Activated CD8-positive, alpha-beta memory T cell treated with anti-CD3 and anti-CD28 coated beads, Interleukin-2, amount 10 ng/mL, durations not matched to agents 7 days and 5 days (primary cell): ENCODE data around the gene MAP2K7. TPM values are rescaled to one million over a fixed set of nuclear protein-coding genes. Genes with fewer than 3 reads are reported as not detected.
"Not testable (repeated sequence)": the region's sequence is repeated elsewhere in the genome, so short reads cannot be mapped to it uniquely, and the experiment has no call there.

Experiments used
- ATAC-seq: fragments of 150-1000 bp; cut with Tn5 transposase; one replicate; pipeline ENCODE4 v1.10.0; 2021; ENCODE audit warnings: moderate library complexity
- CTCF ChIA-PET: fragments of 350-600 bp; sonication (Branson Sonifier 250); formaldehyde crosslinking; loops from one replicate; lab custom pipeline; 2021; ENCODE audit warnings: antibody characterized with exemption; lab: Charles Lee
- DNase-seq: peaks from one replicate; pipeline ENCODE4 v3.0.0-alpha.2; 2020
- H3K27ac Mint-ChIP-seq: one replicate; pipeline ENCODE4 v1.8.0; 2021; ENCODE audit warnings: mild to moderate bottlenecking, mixed read lengths
- H3K27me3 Mint-ChIP-seq: one replicate; pipeline ENCODE4 v1.8.0; 2021; ENCODE audit warnings: mixed read lengths
- H3K36me3 Mint-ChIP-seq: one replicate; pipeline ENCODE4 v1.8.0; 2021; ENCODE audit warnings: mild to moderate bottlenecking, mixed read lengths
- H3K4me1 Mint-ChIP-seq: one replicate; pipeline ENCODE4 v1.8.0; 2021; ENCODE audit warnings: mixed read lengths
- H3K4me3 Mint-ChIP-seq: one replicate; pipeline ENCODE4 v1.8.0; 2021; ENCODE audit warnings: mild to moderate bottlenecking, moderate library complexity, mixed read lengths
- H3K9me3 Mint-ChIP-seq: one replicate; pipeline ENCODE4 v1.8.0; 2022; ENCODE audit warnings: low read depth, mixed read lengths
- total RNA-seq, 2 experiments: library from RNA; stranded (reverse); gene quantifications; one replicate each; pipeline ENCODE4 v1.2.3, GENCODE V29; 2021

The MAP2K7 gene
- total RNA-seq, 2 experiments from 2014 or later = 38.0 to 41.6 TPM

DNA sequence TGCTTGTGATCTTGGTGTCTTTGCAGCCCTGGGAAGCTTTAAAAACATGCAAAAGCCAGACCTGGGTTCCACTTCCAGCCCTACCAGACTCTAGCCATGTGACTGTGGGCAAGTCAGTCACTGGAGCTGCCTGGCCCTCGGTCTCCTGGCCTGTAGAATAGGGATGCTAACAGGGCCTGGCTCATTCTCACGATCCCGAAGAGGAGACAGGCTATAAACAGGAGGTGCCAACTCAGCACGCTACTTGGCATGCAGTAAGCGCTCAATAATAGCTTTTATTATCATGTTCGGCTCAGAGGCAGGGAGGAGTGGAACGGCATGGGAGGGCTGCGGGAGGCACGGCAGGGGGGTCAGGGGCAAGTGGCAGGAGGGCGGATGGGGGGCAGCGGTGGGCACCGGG lies 20.6 kb downstream of the MAP2K7 start:
- peaks cover 4% of the 10 kb centered on the region for H3K36me3 Mint-ChIP-seq
- ATAC-seq (no peak), DNase-seq (no peak)
- CTCF ChIA-PET = interaction anchor here (0.7 to 7.6 kb wide), 3 partner anchors 9 to 71 kb away, joined by 3 to 75 read pairs (median 8); partner anchors contain the start of genes TGFBR3L and TIMM44
- H3K4me3 Mint-ChIP-seq = no peak overlapping the region
- no peaks in the 10 kb centered on the region for H3K27me3 Mint-ChIP-seq
- no peak overlapping the region for H3K27ac Mint-ChIP-seq
- peaks cover 25% of the 10 kb centered on the region for H3K4me1 Mint-ChIP-seq
- H3K9me3 Mint-ChIP-seq = no peaks in the 10 kb centered on the region

DNA sequence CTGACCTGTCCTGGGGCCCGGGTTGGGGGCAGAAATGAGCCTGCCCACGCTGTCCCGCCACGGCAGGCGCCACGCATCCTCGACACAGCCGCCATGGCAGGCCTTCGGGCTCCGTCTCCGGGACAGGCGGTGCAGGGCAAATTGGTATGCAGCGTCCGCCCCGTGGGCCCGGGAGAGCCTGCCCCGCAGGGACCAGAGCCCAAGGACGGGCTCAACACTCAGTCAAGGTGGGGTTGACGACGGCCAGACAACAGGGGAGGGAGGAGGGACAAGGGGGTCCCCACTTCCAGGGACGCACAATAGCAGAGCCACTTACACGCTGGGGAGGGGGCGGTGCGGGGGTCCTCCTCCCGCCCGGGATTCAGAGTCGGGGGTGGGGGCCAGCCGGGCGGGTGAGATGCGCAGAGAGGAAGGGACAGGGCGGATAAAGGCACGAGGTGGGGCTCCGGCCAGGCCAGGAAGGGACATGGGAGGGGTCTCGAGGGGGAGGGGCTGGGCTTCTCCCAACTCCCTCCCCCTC lies 21.0 kb downstream of the MAP2K7 start:
- H3K27ac Mint-ChIP-seq = no peak overlapping the region
- ATAC-seq (no peak), DNase-seq (no peak)
- H3K27me3 Mint-ChIP-seq = no peaks in the 10 kb centered on the region
- CTCF ChIA-PET = interaction anchor here (7.6 kb wide), 1 partner anchor 18 kb away, joined by 75 read pairs; the partner anchor contains the start of gene TIMM44
- no peaks in the 10 kb centered on the region for H3K9me3 Mint-ChIP-seq
- peaks cover 24% of the 10 kb centered on the region for H3K4me1 Mint-ChIP-seq
- H3K36me3 Mint-ChIP-seq = peaks cover 4% of the 10 kb centered on the region
- H3K4me3 Mint-ChIP-seq = no peak overlapping the region

DNA sequence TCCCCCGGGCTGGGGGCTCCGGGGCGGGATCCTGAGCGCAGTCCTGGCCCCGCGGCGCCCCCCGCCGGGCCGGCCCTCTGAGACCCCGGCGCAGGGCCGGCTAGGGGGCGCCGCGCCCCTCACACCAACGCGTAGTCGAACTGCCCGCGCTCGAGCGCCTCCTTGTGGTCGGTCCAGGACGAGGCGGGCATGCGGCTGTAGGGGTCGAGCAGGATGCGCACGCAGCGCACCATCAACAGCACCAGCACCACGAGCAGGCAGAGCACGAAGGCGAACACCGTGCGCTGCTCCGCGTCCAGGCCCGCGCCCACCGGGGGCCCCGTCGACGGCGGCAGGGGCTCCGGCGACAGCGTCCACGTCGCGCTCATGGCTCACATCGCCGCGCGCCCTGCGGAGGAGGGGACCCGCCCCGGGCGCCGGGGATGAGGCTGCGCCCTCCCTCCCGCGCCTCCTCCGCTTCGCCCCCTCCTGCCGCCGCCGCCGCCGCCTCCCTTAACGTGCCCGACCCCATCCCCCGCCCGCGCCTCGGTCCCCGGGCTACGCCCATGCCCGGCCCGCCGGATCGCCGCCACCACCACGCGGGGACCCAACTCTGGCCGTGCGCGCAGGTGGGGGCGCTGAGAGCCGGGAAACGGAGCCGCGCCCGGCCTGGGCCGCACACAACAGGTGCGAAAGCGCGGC lies 21.6 kb downstream of the MAP2K7 start:
- peaks cover 20% of the 10 kb centered on the region for H3K4me1 Mint-ChIP-seq
- CTCF ChIA-PET = no interaction called here

DNA sequence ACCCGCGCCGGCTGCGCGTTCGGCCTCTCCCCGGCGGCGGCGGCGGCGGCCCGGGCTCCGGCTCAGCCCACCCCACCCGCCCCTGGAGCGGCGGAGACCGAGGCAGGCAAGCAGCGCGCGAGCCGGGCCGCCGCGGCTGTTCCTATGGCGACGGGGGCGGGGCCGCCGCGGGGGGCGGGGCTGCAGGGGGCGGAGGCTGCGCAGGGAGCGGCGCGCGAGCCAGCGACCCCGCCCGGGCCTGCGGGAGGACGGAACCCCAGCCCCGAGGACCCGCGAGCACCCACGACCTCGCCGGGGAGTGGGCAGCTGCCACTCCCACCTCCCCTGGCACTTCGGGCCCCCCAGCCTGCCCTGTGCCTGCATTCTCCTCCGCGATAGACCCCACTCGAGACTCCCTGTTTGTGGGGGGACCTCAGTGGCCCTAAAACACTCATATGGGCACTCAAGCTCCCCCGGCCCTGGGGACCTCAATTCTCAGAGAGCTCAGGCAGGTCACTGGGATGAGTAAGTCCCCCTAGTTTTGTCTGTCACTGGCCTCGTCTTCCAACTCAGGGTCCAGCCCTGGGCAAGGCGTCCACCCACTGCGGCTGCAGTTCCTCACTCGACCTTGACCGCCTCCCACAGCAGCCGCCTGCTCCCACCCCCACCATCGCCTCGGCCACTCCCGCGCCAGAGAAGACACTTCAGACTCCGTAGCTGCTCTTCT lies 22.5 kb downstream of the MAP2K7 start, which contains the start of gene CTXN1:
Gene CTXN1, minus strand, starts transcription at position 115 of the 706 bp plus-strand sequence. CDS start 597 bp downstream, outside the sequence.
- Mint-ChIP-seq H3K4me3 (peak within 1 kb of the TSS; percentile 68), H3K36me3 (peaks cover 4% of the 10 kb centered on the region), H3K9me3 (no peaks in the 10 kb centered on the region), H3K27ac (no peak within 1 kb of the TSS), H3K4me1 (peaks cover 18% of the 10 kb centered on the region), H3K27me3 (no peaks in the 10 kb centered on the region)
- peak; percentile 74 for DNase-seq
- CTCF ChIA-PET = interaction anchor here (1.0 to 1.1 kb wide), 3 partner anchors 18 to 74 kb away, joined by 3 to 4 read pairs (median 3); partner anchors contain the start of genes MAP2K7 and TIMM44
- peak; percentile 49 for ATAC-seq

More for the DNA sequence above, 21.6 kb downstream of the MAP2K7 start:
- Mint-ChIP-seq H3K36me3 (peaks cover 4% of the 10 kb centered on the region), H3K4me3 (peak overlapping the region; percentile 68), H3K9me3 (no peaks in the 10 kb centered on the region), H3K27ac (no peak overlapping the region), H3K27me3 (no peaks in the 10 kb centered on the region)
- ATAC-seq (peak; percentile 34), DNase-seq (peak; percentile 87)

DNA sequence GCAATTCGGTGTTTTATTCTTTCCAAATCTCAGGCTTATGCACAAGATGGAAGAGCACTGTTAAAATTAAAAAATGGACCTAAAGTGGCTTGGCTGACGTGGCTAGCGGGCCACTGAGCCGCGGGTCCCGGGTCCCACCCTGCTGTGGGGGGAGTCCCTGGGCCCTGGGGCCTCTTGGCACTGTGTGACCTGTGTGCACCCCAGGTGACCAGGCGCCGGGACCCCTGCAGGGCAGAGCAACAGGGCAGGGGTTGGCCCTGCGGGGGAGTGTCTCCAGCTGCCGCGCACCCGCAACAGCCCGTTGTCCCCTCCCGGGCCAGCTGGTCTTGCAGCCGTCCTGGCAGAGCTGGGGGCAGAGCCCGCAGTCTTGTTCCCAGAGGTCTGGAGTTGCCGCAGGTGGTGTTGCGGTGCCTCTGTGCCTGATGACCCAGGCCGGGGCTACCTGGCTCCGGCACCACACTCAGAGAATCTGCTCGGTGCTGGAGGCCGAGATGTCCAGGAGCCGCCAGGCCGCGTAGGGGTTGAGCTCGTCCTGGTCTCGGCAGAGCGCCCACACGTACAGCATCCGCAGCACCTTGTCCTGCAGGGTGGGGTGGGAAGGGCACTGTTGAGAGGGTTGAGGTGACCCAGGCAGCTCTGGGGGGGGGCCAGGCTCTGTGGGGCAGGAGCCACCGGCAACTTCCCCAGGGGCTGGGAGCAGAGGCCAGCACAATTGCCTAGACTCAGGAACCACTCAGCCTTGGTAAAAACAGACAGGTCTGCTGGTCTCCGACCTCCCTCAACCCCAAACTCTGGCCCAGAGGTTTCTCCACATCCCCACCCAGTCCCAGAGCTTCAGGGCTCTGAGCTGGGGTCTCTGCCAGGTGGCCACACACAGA lies 23.3 kb downstream of the MAP2K7 start:
- no peak overlapping the region for H3K27ac Mint-ChIP-seq
- ATAC-seq = no peak

DNA sequence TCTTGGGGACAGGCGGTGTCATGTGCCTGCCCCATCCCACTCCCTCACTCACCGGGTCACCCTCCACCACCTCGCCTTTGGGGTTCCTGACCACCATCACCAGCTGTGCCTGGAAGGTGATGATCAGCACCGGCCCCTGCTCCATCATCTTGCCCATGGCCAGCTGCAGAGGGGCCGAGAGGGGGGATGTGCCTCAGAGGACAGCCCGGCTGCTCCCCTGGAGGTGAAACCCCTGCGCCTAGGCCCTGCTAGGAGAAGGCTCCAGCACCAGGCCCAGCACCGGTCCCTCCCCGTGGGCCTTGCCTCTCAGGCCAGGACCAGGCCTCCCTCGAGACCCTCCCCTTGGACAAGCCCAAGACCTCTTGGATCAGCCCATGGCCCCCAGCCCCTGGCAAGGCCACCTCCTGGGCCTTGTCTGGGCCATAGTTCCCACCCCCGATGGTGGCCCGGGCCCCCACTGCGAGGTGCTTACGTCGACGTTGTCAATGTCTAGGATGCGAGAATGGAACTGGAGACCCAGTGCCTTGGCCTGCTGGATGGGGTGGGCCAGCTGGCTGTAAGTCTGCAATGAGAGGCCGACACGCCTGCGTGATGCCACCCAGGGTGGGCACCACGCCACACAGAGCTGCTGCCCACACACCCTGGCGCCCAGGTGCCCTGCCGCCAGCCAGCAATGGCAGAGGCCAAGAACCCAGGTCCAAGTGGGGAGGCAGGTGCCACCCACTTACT lies 24.1 kb downstream of the MAP2K7 start:
- Mint-ChIP-seq H3K4me1 (peaks cover 9% of the 10 kb centered on the region), H3K27ac (no peak overlapping the region), H3K9me3 (no peaks in the 10 kb centered on the region), H3K27me3 (no peaks in the 10 kb centered on the region), H3K36me3 (no peaks in the 10 kb centered on the region), H3K4me3 (no peak overlapping the region)
- DNase-seq (no peak), ATAC-seq (no peak)
- CTCF ChIA-PET = interaction anchor here (0.9 to 3.7 kb wide), 3 partner anchors 17 to 75 kb away, joined by 3 to 40 read pairs (median 11); partner anchors contain the start of gene TIMM44

More for the DNA sequence above, 23.3 kb downstream of the MAP2K7 start:
- H3K9me3 Mint-ChIP-seq = no peaks in the 10 kb centered on the region
- no peak for DNase-seq
- CTCF ChIA-PET = interaction anchor here (0.9 to 1.1 kb wide), 4 partner anchors 17 to 74 kb away, joined by 3 to 4 read pairs (median 3); partner anchors contain the start of genes MAP2K7 and TIMM44
- H3K4me3 Mint-ChIP-seq = no peak overlapping the region
- H3K27me3 Mint-ChIP-seq = no peaks in the 10 kb centered on the region
- peaks cover 12% of the 10 kb centered on the region for H3K4me1 Mint-ChIP-seq
- H3K36me3 Mint-ChIP-seq = peaks cover 4% of the 10 kb centered on the region

DNA sequence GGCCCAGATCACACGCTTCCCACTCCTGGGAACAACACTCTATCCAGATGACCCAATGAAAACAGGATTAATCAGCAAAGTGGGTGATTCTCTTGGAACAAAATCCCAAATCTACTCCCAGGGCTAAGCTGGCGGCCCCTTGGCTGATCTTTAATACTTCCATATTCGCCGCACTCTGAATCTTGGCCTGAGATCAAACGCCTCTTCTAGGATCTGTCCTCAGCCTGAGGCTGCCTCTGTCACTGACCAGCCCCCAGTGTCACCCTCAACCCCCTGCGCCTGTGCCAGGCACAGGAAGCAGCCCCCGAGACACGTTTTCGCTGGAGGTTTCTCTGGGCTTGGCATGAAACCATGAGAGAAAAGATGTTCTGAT lies 24.6 kb downstream of the MAP2K7 start:
- Mint-ChIP-seq H3K9me3 (no peaks in the 10 kb centered on the region), H3K27me3 (no peaks in the 10 kb centered on the region), H3K4me1 (peaks cover 9% of the 10 kb centered on the region), H3K4me3 (no peak overlapping the region), H3K36me3 (no peaks in the 10 kb centered on the region), H3K27ac (no peak overlapping the region)
- DNase-seq (no peak), ATAC-seq (no peak)
- CTCF ChIA-PET = interaction anchor here (0.6 to 3.7 kb wide), 8 partner anchors 8 to 74 kb away, joined by 3 to 40 read pairs (median 6); partner anchors contain the start of genes SNAPC2 and TIMM44

DNA sequence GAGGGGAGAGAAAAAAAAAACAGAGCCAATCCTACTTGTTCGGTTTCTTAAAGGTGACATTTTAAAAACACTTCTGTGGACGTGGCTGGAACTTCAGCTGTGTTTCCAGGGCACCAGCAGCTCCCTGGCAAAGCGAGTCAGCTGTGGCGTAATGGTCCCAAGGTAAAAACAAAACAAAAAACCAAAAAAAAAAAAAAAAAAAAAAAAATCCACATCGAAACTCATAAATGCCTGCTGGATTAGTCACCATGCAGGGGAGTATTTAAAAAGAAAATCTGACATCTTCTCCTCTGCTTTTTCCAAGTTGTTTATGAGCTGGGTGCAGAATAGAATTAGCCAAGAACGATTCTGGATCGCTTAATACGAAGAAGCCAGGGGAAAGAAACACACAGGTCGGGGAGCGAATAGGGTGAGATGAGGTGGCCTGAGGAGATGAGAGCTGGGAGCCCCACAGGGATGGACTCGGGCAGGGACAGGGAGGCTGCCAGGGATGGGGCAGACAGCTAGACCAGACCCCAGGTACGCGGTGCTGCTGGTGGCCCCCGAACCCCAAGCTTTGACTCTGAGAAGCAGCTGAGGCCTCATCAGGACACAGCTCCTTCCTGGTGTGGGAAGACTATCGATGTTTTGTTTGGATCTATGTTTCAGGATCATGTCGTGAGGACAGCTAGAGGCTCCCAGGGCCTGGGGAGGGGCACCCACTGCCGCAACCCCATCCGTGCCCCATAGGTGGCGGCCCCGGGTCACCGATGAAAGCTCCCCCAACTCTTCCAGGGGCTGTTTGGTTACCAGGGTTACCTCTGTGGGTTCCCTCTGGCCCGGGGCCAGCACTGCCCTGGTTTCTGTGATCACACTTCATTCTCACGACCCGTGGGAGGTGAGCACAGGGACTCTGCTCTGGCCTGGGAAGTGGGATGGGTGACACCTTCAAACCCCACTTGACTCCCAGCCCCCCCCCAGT lies 25.3 kb downstream of the MAP2K7 start:
- CTCF ChIA-PET = interaction anchor here (0.6 to 3.7 kb wide), 10 partner anchors 9 to 123 kb away, joined by 3 to 40 read pairs (median 6); partner anchors contain the start of genes CCL25, MAP2K7, SNAPC2 and TIMM44
- Mint-ChIP-seq H3K36me3 (peaks cover 3% of the 10 kb centered on the region), H3K27me3 (no peaks in the 10 kb centered on the region), H3K9me3 (no peaks in the 10 kb centered on the region), H3K4me1 (peaks cover 9% of the 10 kb centered on the region), H3K27ac (peak overlapping the region; percentile 39), H3K4me3 (no peak overlapping the region)
- ATAC-seq = peak; percentile 38
- DNase-seq = peak; percentile 75

DNA sequence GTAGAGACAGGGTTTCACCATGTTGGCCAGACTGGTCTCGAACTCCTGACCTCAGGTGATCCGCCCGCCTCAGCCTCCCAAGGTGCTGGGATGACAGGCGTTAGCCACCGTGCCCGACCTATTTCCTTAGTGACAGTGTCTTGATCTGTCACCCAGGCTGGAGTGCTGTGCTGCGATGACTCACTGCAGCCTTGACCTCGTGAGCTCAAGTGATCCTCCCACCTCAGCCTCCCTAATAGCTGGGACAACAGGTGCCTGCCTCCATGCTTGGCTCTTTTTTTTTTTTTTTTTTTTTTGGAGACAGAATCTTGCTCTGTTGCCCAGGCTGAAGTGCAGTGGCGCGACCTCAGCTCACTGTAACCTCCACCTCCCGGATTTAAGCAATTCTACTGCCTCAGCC lies 26.4 kb downstream of the MAP2K7 start:
- DNase-seq, H3K4me3 Mint-ChIP-seq, H3K27me3 Mint-ChIP-seq, H3K27ac Mint-ChIP-seq, ATAC-seq, H3K4me1 Mint-ChIP-seq, H3K36me3 Mint-ChIP-seq, H3K9me3 Mint-ChIP-seq: not testable (repeated sequence)
- CTCF ChIA-PET = interaction anchor here (2.3 to 3.7 kb wide), 4 partner anchors 10 to 73 kb away, joined by 8 to 40 read pairs (median 11); partner anchors contain the start of genes MAP2K7, SNAPC2 and TIMM44

DNA sequence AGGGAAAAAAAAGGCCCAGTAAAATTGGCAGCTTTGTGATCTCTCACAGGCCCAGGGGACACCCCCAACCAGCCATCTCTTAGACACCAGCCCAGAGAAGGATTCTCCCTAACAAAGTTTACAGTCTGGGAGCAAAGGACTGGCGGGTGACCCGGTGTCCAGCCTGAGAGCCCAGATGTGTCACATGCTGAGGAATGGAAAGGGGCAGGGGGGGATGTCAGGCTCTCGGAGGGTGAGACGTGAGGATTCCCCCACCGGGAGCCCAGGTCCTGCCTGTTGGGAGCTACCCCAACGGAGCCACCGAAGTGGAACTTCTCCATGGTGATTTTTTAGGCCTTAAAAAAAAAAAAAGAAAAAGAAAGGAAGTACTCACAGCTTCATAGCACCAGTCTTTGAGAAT lies 27.1 kb downstream of the MAP2K7 start:
- H3K36me3 Mint-ChIP-seq = peaks cover 9% of the 10 kb centered on the region
- peaks cover 7% of the 10 kb centered on the region for H3K4me1 Mint-ChIP-seq
- H3K27me3 Mint-ChIP-seq = no peaks in the 10 kb centered on the region
- no peak for DNase-seq
- no peak overlapping the region for H3K27ac Mint-ChIP-seq
- no peaks in the 10 kb centered on the region for H3K9me3 Mint-ChIP-seq
- CTCF ChIA-PET = interaction anchor here (2.3 to 3.7 kb wide), 4 partner anchors 10 to 72 kb away, joined by 8 to 40 read pairs (median 11); partner anchors contain the start of genes MAP2K7, SNAPC2 and TIMM44
- no peak for ATAC-seq
- no peak overlapping the region for H3K4me3 Mint-ChIP-seq
